Cerebellar nuclear complex (tissue), 1 donor: Measurements from ENCODE around the gene WNT2B.

Source experiments
- DNase-seq, 2 experiments: peaks; one replicate each; lab custom pipeline; 2025; lab: John Stamatoyannopoulos, UW

Gene WNT2B

DNA sequence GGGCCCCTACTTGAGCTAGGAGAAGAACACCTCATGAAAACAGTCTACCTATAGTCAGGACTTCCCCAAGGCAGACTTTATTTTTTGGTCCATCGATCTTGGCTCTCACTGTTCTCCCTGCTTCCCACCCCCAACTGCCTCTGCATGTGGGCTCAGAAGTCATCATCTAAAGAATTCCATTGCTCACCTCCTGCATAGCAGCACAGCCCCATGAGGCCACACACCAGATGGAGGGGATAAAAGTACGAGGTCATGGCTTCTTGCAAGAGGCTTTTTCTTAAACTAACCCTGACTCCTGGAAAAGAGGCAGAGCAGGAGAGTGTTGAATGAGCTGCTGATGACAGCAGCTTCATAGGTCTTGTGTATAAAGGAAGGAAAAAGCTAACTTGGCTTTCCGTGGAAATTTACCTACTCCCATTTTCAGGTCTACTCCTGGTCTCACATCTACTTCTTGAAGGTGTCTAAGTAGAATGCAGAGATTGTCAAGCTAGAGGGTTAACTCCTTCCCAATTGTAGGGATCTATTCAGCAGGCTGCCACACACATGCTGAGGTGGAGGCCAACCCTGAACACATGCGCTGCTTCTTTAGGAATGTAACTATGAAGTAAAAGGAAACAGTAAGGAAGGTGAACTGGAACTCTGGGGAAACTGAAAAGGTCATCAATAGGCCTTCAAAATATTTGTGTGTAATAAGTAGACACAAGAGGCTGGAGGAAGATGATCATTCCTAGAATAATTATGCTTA, 18.7 kb downstream of the WNT2B start:
- DNase-seq = no peak

DNA sequence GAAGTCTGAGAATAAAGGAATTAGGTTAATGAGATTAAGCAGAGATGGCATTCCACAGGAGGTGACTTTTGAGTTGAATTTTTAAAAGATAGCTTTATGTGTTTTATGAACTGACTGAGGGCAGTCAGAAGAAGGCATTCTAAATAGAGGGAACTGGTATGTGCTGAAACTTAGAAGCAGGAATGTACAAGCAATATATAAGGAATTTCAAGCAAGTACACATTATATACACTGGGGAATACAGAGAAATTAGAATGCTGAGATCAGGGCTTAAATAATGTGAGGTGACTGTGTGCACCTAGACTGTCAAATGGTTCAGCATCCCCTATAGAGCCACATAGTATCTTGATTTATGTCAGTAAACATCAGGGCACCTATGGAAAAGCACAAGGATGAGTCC, 19.3 kb downstream of the WNT2B start:
- no peak for DNase-seq

GRCh38 chr1:112529301-112529700, 20.5 kb downstream of the WNT2B start:
- DNase-seq = no peak

- DNase-seq = no peak
Observed at GRCh38 chr1:112530832-112531231, 22.1 kb downstream of the WNT2B start.

GRCh38 chr1:112532064-112532463, 23.3 kb downstream of the WNT2B start:
- DNase-seq = no peak

GRCh38 chr1:112533029-112533428, 24.3 kb downstream of the WNT2B start:
- no peak for DNase-seq

DNA sequence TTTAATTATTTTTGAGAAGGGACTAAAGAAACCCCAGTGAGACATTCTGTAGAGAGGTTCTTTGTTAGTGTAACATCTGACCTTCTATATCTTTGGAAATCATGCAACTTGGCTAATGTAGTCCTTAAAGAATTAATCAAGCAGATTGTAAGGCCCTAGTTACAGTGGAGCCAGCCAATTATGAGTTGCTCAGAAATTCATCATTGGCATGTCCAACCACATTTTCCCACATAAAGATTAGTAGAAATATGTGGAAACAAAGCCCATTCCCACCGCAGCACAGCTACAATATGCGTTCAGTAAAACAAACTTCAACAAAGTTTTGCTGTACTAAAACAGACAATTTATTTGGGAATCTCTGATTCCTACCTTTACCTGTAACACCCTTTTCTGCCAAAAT, 27.8 kb downstream of the WNT2B start:
- DNase-seq = no peak

DNA sequence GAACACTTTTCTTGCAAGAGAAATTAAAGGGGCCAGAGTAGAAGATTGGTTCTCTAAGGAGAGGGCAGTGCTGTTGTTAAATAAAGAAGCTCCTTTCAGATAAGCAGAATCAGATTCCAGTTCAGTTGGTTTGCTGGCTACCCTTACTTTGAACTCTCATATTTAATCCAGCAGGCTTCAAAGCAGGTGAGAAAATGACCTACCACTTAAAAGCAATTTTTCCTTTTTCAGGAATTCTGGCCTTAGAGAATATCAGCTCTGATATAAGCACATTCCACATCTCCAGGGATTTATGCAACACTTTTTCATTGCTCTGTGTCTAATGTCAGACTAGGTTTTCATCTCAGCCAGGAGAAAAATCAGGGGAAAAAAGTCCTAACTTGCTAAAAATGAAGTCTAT, 28.7 kb downstream of the WNT2B start:
- no peak for DNase-seq

DNA sequence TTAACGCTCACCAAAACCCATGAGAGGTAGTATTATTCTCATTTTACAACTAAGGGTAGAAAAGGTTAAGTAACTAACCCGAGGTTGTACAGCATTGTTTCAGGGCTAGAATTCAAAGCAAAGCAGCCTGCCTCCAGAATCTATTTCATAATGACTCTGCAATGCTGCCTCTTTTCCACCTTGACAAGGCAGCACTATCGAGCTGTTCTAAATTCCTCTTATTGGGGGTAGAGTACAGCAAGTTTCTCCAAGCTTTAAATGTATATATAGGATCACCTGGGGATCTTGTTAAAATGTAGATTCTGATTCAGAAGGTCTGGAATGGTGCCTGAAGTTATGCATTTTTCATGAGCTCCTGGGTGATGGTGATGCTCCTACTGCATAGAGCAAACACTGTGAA, 30.1 kb downstream of the WNT2B start:
- no peak for DNase-seq

DNA sequence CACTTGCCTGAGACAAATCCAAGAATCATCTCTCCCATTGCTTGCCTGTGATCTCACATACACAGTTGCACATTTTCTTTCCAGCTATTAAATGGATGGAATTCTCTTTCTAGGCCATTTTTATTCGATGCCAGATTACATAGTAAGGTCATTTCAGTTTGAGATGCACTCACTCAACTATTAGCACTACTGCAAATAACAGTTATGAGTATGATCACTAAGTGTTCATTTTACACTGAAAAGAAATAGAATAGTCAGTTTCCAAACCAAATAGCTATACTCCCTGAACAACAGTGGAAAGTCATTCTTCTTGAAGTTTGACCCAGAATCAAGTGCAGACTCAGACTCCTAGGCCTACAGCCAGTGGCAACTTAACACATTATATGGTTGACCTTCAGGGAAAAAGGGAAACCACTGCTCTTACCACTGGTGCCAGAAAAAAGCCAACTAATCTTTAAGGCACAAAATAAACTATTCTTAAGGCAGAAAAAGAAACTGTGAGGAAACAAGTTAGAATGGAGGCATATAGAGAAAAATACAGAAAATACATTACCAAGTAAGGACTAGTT, 31.5 kb downstream of the WNT2B start:
- no peak for DNase-seq

DNA sequence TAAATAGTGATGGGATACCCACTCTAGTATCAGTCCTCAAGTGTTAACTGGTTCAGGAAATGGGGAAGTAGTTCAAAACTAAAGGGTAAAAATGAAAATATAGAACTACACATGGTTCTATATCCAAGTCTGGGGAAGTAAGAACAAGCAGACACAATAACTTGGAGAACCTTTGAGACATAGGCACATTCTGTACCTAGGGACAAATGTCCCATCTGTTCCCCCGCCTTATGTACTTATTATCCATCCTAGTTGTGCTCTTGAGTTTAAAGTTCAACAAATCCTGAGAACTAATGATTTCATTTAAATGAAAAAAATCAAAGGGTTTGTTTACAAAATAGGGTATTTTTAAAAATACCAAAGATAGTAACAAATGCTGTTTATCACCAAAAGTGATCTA, 32.5 kb downstream of the WNT2B start:
- no peak for DNase-seq

- no peak for DNase-seq
Observed at GRCh38 chr1:112542206-112542973, 33.6 kb downstream of the WNT2B start.

DNA sequence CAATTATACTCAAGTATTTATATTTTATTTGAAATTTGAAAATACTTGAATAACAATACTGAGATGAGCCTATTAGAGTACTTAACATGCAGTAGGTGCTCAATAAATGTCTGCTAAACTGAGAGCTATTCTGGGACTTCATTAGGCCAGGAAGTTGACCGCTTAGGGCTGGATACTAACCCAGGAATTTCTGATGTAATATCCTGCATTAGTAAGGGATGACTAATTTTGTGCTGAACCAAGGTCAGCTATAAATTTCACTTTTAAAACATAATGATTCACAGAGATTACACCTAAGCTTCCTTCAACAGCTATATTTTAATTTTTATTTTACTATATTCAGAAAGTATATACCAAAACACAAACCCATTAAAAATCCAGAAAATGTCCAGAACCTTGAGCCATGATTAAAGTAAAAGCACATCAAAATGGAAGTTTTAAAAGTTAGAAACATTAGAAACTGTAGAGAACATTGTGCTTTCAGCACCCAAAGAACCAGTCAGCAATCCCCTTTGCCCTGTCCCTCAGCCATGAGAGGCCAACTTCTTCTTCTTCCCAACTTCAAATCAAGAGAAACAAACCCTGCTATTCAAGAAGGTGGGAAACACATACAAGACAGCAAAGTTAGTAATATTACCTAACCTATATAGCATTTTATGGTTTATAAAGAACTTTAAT, 35.4 kb downstream of the WNT2B start:
- no peak for DNase-seq

DNA sequence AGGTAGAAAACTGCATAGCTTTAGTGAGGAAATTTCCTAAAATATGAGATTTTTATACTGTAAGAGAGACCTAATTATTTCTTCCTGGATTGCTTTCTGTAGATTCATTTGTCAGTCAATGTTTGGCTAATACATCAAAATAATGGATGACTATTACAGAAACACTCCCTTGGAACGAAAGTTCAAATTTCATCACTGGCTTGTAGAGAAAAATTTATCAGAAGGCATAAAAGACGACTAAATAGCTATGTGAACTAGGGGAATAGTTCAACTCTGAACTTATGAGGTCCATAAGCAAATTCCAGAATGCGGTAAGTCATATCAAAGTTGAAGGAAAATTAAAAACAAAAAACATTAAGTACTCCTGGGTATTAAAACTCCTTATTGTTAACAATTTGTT, 36.0 kb downstream of the WNT2B start:
- DNase-seq = no peak

GRCh38 chr1:112546076-112546475, 37.3 kb downstream of the WNT2B start:
- no peak for DNase-seq

DNA sequence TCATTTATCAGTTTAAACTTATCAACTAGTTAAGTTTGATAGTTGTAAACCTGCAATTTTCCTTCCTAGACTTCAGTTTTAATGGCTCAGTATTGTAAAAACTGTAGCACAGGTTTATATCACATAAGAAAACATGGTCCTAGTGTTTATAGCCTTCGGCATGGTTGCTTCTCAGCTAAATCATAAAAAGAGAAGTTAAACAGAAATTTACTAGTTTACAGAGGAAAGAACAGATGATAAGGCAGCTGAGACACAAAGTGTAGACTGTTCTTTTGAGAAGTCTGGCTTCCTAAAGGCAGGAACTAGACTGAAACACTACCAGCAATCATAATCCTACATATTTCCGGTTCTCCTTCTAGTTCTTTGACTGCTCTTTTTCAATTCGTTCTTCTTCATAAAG, 39.8 kb downstream of the WNT2B start:
- no peak for DNase-seq

GRCh38 chr1:112549590-112549989, 40.8 kb downstream of the WNT2B start:
- DNase-seq = no peak

DNA sequence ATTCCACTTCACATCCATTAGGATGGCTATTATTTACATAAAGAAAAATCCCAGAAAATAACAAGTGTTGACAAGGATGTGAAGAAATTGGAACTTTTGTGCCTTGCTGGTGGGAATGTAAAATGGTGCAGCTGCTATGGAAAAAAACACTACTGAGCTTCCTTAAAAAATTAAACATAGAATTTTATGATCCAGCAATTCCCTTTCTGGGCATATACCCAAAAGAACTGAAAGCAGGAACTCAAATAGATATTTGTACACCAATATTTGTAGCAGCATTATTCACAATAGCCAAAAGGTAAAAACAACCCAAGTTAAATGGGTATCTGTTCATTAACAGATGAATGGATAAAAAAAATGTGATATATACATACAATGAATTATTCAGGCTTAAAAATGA, 45.6 kb downstream of the WNT2B start:
- no peak for DNase-seq

DNA sequence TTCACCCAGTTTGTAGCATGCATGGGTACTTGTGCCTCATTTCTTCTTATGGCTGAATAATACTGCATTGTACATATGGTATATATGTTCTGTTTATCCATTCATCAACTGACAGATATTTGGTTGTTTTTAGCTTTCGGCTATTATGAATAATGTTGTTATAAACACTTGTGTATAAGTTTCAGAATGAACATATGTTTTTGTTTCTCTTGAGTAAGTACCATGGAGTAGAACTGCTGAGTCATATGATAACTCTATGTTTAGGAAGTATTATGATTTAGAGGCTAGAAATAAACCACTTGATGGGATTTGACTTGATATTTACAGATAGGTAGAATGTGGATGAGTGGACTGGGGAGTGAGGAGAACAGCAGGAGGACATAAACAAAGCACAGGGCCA, 48.6 kb downstream of the WNT2B start:
- no peak for DNase-seq

DNA sequence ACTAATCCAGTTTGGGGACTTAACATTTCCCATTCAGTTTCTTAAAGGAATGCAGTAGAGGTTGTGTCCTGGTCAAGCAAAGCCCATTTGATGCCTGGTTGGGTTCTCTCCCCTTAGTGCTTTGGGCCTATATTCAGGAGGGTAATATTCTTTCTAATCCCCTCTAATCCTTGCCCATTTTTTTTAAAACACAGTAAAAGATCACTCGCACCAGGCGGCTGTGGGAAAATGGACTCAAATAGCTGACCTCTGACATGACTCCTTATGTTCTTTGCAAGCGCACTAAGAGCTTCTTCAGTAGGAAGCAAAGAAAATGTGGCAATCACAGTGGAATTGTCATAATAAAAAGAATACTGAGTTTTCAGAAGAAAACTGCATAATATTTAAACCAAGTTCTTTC, 49.9 kb downstream of the WNT2B start:
- no peak for DNase-seq

GRCh38 chr1:112563341-112563740, 54.6 kb downstream of the WNT2B start:
- no peak for DNase-seq

- DNase-seq = no peak
Observed at GRCh38 chr1:112564081-112564480, 55.3 kb downstream of the WNT2B start.

DNA sequence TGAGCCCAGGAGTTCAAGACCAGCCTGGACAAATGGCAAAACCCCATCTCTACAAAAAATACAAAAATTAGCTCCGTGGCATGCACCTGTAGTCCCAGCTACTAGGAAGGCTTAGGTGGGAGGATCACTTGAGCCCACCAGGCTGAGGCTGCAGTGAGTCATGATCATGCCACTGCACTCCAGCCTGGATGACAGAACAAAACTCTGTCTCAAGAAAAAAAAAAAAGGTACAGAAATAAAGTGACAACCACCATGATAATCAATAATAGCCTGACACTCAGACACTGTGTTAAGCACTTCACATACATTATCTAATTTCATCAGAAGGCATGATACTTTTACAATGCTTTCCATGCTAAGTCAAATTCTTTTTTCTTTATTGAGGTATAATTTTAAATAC, 57.0 kb downstream of the WNT2B start:
- no peak for DNase-seq
